Frontal cortex (tissue), 4 donors: ENCODE measurements around the gene RFX2. TPM values are rescaled to one million over a fixed set of nuclear protein-coding genes. Genes with fewer than 3 reads are reported as not detected.
"Not testable (repeated sequence)": the region's sequence is repeated elsewhere in the genome, so short reads cannot be mapped to it uniquely, and the experiment has no call there.

Source experiments
- DNase-seq, 2 donors: peaks; one replicate each; pipeline ENCODE4 v3.0.0; 2012; ENCODE audit warnings: low spot score in 2 of 2
- FAIRE-seq: peaks from 2 replicates; lab custom pipeline; 2012; peaks lifted over from hg19 to GRCh38; lab: Jason Lieb, UNC
- total RNA-seq: library from RNA; depleted of rRNA; stranded (reverse); fragments of >200 nt; gene quantifications from one replicate; pipeline ENCODE4 v1.2.3, GENCODE V29; 2014
- donor health status: control.
- donor health status: control.
- donor health status: control.

RFX2 gene
- total RNA-seq, 1 donor from 2014 or later: 5.7 TPM

GRCh38 chr19:5966215-5966614 lies 144.1 kb downstream of the RFX2 start:
- FAIRE-seq (no peak), DNase-seq (no peak)

GRCh38 chr19:5964816-5965565 lies 145.3 kb downstream of the RFX2 start:
- FAIRE-seq (no peak), DNase-seq (no peak)

GRCh38 chr19:5963855-5964254 lies 146.4 kb downstream of the RFX2 start:
- no peak for FAIRE-seq

DNA sequence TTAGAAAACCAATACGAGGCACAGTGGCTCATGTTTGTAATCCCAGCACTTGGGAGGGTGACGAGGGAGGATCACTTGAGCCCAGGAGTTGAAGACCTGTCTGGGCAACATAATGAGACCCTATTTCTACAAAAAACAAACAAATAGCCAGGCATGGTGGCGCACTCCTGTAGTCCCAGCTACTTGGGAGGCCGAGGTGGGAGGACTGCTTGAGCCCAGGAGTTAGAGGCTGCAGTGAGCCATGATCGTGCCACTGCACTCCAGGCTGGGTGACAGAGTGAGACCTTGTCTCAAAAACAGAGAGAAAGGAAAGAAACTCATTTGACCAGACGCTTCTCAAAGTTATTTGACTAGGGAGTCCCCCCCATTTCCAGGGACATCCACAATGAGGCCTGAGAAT lies 147.0 kb downstream of the RFX2 start:
- DNase-seq, FAIRE-seq: not testable (repeated sequence)

More at GRCh38 chr19:5963855-5964254, 146.4 kb downstream of the RFX2 start:
- DNase-seq: no peak

DNA sequence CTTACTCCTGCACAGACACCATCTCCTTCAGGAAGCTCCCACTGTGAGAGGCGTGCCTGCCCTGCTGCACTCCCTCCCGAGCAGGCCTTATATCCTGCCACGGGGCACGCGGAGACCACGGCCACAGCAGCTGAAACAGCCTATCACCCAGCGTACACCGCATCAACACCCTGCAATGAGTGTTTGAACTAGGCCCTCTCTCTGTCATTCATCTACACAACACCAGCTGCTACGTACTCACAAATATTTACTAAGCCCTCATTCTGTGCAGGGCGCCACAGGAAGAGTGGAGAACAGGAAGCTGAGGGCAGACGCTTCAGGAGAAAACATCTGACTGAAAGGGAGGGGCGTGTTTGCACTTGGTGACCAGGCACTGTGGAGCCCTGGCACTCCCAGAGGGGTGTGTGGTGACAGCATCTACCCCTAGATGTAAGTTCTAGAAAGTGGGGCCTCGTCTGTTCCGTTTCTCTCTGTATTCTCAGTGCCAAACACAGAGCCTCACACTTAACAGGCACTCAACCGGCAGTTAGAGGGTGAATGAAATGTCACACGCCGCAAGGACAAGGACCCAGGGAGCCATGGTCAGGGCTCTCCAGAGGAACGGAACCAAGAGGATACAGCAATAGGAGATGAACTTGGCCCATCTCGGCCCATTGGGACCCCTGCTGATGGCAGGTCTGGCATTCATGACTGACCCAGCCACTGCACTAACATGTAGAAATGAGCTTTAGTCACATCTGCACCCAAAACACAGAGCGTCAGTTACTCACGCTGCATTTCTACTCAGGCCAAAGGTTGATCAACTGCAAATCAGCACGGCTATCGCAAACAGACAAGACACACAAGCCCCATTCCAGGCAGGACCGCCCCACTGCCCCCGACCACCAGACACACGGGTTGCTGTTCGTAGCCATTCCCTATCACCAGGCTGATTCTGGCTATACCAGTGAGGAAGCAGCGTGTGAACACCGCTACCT lies 148.0 kb downstream of the RFX2 start:
- FAIRE-seq: no peak
- DNase-seq: peak in 1 of 2 donors; percentile 63

DNA sequence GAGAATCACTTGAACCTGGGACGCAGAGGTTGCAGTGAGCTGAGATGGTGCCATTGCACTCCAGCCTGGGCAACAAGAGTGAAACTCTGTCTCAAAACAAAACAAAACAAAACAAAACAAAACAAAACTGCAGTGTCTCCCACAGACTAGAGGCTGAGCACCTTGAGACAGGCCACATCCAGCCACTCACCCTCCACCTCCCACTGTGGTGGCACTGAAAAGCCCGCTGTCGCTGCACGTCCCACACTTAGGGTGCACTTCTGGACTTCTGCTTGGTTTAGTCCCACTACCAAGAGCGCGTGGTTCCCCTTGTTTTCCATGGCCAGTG lies 148.7 kb downstream of the RFX2 start:
- FAIRE-seq, DNase-seq: not testable (repeated sequence)

DNA sequence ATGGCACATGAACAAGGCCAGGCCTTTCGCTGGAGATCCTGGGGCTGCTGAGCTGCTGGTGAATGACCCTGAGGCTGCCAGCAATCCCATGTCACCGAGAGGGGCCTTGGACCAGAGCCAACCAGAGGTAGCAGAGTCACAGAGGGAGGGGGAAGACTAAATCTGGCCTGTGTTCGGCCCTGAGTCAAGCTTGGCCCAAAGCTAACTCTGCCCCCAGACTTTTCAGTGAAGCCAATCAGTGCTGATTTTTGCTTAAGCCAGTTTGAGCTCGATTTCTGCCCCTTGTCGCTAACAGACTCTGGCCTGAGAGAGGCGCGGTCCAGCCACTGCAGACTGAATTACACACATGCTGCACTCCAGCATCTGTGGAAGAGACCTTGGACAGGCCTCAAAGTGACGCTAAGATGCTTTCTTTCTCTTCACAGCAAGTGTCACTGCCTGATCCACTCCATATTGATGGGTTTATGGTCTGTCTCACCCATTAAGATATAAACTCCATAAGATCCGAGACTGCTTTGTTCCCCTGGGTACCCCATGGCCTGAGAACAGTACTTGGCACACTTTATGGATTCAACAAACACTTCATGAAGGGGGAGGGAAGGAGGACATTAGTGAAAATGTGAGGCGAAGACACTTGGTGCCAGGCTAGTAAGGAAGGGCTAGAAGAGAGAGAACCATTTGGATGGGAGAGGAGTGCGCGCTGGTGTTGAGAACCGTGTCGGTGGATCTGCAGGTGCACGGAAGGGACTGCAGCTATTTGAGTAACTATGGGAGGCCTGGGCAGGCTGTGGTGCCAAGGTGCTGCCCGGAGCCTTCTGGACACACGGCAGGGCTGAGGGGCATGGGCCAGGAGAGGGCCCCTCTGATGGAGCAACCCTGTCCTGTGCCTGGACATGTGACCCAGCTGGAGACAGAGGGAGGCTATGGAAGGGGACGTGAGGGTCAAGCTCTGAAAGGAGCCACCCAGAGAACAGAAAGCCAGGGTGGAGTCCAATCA lies 150.0 kb downstream of the RFX2 start:
- FAIRE-seq: no peak

GRCh38 chr19:5959260-5960004 lies 150.9 kb downstream of the RFX2 start:
- DNase-seq: no peak
- FAIRE-seq: no peak

More for the DNA sequence above, 150.0 kb downstream of the RFX2 start:
- no peak for DNase-seq

GRCh38 chr19:5958851-5959122 lies 151.5 kb downstream of the RFX2 start:
- DNase-seq: no peak
- no peak for FAIRE-seq

- DNase-seq (no peak), FAIRE-seq (no peak)
Observed at GRCh38 chr19:5958074-5958850, 152.0 kb downstream of the RFX2 start.

DNA sequence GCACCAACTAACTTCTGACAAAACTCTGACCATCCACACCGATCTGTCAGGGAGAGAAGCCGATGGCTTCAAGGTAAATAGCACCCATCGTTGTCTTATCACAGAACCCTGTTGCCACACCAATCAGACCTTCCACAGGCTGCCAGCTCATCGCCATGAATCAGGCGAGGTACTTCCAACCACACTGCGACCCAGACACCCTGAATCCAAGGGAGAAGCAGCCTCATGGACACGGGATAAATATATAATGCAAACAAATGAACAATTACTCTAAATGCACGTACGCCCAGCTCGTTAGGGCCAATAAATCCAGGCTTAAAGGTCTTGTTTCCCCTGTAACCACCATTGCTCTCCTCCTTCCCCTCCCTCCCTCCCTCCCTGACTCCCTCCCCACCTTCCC lies 153.1 kb downstream of the RFX2 start:
- DNase-seq: no peak
- FAIRE-seq: no peak

GRCh38 chr19:5956728-5957127 lies 153.6 kb downstream of the RFX2 start:
- DNase-seq (no peak), FAIRE-seq (no peak)

GRCh38 chr19:5956323-5956722 lies 154.0 kb downstream of the RFX2 start:
- no peak for FAIRE-seq
- DNase-seq: no peak

DNA sequence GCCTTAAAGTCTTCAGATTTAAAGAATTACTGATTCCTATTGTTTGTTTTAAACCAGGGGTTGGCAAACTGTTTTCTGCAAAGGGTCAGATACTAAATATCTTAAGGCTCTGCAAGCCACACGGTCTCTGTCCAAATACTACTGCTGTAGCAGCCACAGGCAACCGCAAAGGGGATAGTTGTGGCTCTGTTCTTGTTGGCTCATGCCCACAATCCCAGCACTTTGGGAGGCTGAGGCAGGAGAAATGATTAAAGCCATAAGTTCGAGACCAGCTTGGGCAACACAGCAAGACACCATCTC lies 154.7 kb downstream of the RFX2 start:
- DNase-seq (no peak), FAIRE-seq (no peak)

GRCh38 chr19:5954293-5954692 lies 156.0 kb downstream of the RFX2 start:
- no peak for FAIRE-seq

GRCh38 chr19:5953680-5954213 lies 156.6 kb downstream of the RFX2 start:
- no peak for FAIRE-seq
- DNase-seq: no peak

More at GRCh38 chr19:5954293-5954692, 156.0 kb downstream of the RFX2 start:
- DNase-seq: no peak

- DNase-seq (no peak), FAIRE-seq (no peak)
Observed at GRCh38 chr19:5953030-5953589, 157.2 kb downstream of the RFX2 start.
